HG02943 (cell line): ENCODE measurements around the gene VASH2.

ENCODE experiments used
- ATAC-seq: cut with Tn5 transposase; IDR thresholded peaks from one replicate; pipeline ENCODE4 v1.9.1; 2021; ENCODE audit warnings: mild to moderate bottlenecking, low read depth, moderate library complexity; ENCODE audit not compliant: unreplicated experiment

VASH2 gene

GRCh38 chr1:212928323-212929291 lies 21.7 kb upstream of the VASH2 start:
- no peak for ATAC-seq

- no peak for ATAC-seq
These were observed 19.2 kb upstream of the VASH2 start for GRCh38 chr1:212930986-212931678.

GRCh38 chr1:212933815-212934471 lies 16.4 kb upstream of the VASH2 start:
- ATAC-seq, result no peak

GRCh38 chr1:212935387-212935981 lies 14.9 kb upstream of the VASH2 start:
- ATAC-seq, result no peak

- no peak for ATAC-seq
These were observed 13.3 kb upstream of the VASH2 start for GRCh38 chr1:212937034-212937433.

GRCh38 chr1:212938846-212939245 lies 11.5 kb upstream of the VASH2 start:
- no peak for ATAC-seq

GRCh38 chr1:212941452-212941851 lies 8.9 kb upstream of the VASH2 start:
- ATAC-seq, result no peak

- ATAC-seq, result no peak
These were observed 7.5 kb upstream of the VASH2 start for GRCh38 chr1:212942679-212943392.

GRCh38 chr1:212943393-212943710 lies 7.0 kb upstream of the VASH2 start:
- no peak for ATAC-seq

- no peak for ATAC-seq
These were observed 6.0 kb upstream of the VASH2 start for GRCh38 chr1:212944229-212944901.

- no peak for ATAC-seq
These were observed 5.3 kb upstream of the VASH2 start for GRCh38 chr1:212945056-212945455.

- no peak for ATAC-seq
These were observed 4.7 kb upstream of the VASH2 start for GRCh38 chr1:212945463-212946160.

- no peak for ATAC-seq
These were observed 3.5 kb upstream of the VASH2 start for GRCh38 chr1:212946872-212947271.

GRCh38 chr1:212949771-212950170 lies 570 bp upstream of the VASH2 start:
- no peak for ATAC-seq

- ATAC-seq, result no peak
These were observed 995 bp downstream of the VASH2 start for GRCh38 chr1:212951126-212951946.

GRCh38 chr1:212951947-212952640 lies 1.8 kb downstream of the VASH2 start:
- ATAC-seq, result no peak

GRCh38 chr1:212952641-212952976 lies 2.3 kb downstream of the VASH2 start:
- ATAC-seq, result no peak

- ATAC-seq, result no peak
These were observed 3.0 kb downstream of the VASH2 start for GRCh38 chr1:212953321-212953720.
